NK-92 treated with Interleukin-12 subunit alpha and Interleukin-12 subunit beta, amount 100 ng/mL, for 24 hours (cell line): ENCODE measurements around the gene SERPINB10.
A peak's percentile ranks its signal among the peaks of the same experiment; 100 is the strongest.
"Not testable (repeated sequence)": the region's sequence is repeated elsewhere in the genome, so short reads cannot be mapped to it uniquely, and the experiment has no call there.

Source experiments
- DNase-seq: peaks from one replicate; lab custom pipeline; 2025; lab: John Stamatoyannopoulos, UW

The SERPINB10 gene

DNA sequence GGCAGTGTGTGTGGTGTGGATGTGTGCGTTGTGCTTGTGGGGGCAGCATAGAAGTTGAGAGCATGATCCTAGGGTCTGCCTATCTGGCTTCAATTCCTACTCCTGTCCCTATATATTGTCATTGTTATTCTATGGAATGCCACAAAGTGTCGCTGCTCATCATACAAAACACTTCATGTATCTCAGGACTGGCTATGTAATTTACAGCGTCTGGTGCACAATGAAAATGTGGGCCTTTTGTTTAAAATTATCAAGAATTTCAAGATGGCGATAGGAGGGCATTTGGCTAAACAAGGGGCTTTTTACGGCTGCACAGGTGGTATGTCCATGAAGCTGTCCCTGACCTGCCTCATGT lies 16.8 kb upstream of the SERPINB10 start:
- no peak for DNase-seq

DNA sequence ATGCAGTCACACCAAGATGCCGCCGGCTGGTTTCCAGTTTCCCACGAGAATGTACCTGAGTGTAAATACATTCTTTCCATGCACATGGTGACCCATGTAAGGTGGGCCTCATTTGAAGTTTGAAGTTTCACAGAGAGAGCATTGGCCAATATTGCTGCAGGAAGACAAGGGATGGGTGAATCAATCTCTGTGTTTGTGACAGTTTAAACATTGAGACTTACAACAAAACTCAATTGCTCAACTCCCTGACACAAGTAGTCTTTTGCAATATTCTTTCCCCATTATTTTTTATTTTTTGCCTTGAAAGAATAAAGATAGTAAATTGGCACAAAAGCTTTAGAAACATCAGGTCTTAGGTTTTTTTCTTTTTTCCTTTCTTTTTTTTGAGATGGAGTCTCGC lies 15.2 kb upstream of the SERPINB10 start:
- no peak for DNase-seq

DNA sequence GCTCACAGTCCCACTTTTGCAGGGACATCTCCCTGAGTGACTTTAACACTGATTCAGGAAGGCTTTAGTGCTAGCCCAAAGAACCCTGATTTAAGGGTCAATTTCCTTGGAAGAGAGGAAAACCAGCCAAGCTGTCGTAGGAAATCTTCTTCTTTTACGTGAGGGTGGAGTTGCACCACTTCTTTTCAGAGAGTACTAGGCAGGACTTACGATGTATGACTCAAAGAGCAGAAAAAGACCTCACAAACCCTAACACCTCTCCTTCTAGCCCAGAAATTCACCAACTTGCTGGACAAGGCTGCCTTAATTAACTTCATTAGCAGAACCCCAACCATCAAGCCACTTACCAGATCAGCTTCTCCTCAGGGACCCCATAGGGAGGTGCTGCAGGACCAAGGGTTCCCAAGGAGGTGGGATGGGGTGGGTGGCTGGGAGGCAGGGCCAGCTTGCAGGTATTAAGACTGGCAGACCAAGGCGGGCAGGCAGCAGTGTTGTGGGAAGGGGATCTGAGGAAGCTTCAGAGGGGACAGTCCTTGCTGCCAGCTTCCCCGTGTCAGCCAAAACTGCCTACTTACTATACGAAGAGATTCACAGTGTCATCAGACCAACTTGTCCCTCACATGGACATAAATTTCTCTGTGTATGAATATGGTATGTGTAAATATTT lies 13.5 kb upstream of the SERPINB10 start:
- DNase-seq, result no peak

DNA sequence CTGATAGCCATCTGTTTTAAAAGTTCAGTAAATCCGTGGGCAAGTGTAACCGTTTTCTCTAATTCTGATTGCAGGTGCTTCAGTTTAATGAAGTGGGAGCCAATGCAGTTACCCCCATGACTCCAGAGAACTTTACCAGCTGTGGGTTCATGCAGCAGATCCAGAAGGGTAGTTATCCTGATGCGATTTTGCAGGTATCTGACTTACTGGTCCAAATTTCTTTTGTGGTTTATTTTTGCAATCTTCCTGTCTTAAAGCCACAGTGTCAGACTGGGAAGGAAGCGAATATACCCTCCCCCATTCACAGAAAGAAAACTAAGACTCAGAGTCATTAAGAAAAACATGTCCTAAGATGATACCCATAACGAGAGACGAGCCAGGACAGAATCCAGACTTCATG lies 12.6 kb upstream of the SERPINB10 start:
- DNase-seq, result no peak

DNA sequence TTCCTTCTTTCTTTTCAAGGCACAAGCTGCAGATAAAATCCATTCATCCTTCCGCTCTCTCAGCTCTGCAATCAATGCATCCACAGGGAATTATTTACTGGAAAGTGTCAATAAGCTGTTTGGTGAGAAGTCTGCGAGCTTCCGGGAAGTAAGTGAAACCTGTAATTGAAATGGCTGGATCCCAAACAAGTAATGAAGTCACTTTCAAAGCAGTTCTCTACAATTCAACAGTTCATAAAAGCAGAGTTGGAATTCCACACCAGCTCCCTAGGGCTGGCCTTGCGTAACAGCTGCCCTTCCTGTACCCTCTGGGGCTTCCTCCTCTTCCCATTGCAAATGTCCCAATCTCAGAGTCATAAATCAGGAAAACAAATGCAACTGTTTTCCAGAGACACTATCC lies 10.7 kb upstream of the SERPINB10 start:
- DNase-seq, result no peak

DNA sequence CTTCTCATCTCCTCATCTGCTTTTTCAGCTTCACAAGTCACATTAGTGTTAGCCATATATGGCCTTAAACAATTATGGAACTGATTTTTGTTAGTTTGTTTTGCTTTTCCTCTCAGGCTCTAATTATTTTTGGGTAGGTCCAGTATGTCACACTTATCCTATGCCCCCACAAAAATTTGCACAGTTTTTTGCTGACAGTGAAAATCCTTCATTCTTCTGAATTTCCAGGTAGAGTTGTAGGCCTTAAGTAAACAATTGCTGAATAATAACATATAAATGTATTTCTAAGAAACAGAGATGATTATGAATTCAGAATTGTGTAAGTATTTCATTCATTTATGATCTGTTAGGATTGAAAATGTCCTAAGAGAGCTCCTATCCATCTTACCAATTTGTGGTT lies 8.6 kb upstream of the SERPINB10 start:
- no peak for DNase-seq

DNA sequence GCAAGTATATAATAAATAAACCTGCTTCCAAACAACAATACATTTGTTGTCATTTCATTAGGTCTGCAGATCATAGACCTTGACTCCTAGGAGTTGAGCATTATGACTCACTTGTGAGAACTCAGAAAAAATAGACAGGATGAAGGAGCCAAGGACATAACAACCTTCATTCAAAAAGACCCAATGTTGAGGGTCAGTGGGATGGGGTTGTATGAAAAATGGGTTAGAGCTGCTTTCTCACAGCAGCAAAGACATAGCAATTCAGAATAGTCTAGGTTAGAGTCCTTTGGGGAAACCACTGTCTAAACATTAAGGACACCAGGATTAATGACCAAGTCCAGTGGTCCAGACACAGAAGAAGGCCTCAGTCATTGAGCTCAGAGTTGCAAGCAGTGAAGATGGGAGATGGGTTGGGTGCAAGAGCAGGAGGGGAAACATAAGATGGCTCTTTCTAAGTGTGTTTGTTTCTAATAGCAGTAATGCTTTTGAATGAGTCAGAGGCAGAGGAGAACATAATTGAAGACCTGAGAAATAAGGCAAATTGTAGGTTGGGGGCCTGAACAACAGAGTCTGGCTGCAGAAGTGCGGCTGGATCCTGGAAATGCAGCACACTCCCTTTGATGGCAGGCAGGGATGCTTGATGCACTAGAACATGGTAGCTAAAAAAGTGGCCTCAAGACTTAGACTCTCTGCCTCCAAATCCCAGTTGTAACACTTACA lies 3.7 kb upstream of the SERPINB10 start:
- DNase-seq, result no peak

DNA sequence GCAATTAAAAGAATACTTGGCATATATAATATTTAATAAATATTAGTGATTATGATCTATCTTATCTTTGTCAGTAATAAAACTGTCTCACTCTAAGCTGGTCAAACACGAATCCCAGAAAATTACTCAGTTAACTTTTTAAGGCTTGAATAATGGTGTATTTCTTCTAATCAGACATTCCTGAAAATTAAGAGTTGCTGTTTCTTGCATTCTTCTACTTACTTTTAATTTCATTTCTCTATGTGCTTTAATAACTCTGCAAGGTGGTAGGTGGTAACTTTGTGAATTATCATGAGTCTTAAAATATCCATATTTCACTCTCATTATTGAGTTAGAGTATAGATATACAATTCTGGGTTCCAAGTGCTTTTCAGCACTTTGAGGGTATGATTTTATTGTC lies 3.1 kb upstream of the SERPINB10 start:
- DNase-seq, result no peak

DNA sequence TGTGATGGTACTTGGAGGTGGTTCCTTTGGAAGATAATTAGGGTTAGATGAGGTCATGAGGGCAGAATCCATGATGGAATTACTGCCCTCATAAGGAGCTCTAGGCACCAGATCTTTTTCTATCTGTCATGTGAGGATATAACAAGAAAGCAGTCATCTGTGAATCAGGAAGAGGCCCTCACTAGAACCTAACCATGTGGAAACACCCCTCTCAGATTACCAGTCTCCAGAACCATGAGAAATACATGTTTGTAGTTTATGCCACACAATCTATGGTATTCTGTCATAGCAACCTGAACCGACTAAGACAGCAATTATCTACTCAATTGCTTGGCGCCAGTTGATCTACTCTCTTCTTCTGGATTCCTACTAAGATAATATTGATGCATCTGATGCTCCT lies 2.4 kb upstream of the SERPINB10 start:
- DNase-seq, result no peak

DNA sequence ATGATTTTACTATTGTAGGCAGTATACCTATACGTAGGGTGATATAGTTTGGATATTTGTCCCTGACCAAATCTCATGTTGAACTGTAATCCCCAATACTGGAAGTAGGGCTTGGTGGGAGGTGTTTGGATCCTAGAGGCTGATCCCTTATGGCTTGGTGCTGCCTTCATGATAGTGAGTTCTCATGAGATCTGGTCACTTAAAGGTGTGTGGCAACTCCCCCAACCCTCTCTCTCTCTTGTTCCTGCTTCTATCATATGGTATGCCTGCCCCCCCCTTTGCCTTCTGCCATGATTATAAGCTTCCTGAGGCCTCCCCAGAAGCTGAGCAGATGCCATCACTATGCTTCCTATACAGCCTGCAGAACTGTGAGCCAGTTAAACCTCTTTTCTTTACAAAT lies 1.7 kb upstream of the SERPINB10 start:
- DNase-seq, result no peak

DNA sequence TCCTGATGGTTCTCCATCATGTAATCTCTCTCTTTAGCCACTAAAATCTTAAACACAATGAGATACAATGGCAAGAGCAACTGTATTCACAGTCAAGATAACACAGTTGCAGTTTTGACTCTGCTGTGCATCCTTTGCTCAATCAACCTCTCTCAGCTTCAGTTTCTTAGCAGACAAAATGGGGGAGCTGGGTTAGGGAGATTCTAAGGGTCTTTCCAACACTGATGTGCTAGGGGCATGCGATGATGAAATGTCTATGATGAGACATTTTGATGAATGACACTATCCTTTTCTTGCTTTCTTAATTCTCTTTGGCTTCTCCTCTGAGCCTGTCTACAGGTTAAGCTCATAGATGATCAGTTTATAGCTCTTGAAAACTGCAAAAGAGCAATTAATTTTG lies 1.1 kb downstream of the SERPINB10 start:
- DNase-seq, result no peak

DNA sequence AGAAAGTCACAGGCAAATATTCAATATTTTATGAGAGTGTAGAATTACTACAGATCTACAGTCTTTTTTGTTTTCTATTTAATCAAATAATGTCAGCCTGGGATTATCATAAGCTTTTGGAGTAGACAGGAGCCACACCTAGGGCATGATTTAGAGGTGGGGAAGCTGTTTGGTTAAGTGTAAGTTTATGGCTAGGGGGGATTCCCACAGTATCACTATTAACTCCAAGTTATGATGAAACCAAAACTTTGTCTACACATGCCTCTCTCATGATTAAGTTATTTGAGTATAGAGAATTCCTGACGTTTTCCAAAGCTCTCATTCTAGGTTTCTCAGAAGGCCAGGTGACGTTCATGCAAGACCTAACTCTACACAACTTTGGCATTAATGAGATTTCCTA lies 2.1 kb downstream of the SERPINB10 start:
- no peak for DNase-seq

DNA sequence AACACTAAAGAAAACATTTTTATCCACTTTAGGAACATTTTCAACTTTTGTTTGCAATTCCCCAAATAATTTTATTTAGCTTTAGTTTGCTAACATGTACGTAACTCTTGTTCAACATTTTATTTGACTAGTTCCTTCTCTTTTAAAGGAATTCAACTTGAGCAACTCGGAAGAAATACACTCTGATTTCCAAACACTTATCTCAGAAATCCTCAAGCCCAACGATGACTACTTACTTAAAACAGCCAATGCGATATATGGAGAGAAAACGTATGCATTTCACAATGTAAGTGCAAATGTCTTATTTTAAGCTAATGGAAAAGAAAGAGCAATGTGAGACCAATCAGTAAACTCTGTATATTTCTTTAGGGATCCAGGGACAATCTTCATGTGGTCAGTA lies 10.1 kb downstream of the SERPINB10 start:
- no peak for DNase-seq

DNA sequence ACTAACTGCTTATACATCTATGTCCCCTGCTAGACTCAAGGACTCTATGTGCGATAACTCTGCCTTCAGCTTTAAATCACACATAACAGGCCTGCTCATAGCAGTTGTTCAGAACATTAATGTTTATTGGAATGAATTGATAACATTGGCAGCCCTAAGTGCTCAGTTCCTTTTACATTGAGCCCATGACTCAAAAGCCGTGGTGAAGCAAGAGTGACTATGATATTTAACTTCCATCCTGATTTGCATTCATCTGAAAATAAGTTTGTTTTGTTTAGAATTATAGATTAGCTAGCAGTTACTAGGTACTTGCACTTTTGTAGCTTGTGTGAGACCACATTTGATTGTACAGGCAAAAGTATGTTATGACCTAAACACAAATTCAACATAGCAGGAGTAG lies 14.3 kb downstream of the SERPINB10 start:
- no peak for DNase-seq

DNA sequence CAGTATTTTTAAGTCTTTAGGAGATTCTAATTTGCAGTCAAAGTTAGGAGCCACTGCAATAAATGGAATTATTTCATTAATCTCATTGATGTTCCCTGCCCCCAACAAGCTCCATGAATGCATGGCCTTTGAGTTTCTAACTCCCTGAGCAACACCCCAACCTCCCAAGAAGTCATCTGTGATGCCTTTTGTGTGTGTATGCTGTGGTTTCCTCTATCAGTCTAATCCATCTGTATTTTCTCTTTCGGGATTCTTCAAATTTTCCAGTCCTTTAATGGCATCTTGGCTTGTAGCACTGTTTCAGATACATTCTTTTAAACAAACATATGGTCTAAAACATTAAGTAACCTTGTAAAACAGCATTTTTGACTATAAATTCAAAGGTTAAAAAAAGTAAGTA lies 16.8 kb downstream of the SERPINB10 start:
- DNase-seq, result no peak

DNA sequence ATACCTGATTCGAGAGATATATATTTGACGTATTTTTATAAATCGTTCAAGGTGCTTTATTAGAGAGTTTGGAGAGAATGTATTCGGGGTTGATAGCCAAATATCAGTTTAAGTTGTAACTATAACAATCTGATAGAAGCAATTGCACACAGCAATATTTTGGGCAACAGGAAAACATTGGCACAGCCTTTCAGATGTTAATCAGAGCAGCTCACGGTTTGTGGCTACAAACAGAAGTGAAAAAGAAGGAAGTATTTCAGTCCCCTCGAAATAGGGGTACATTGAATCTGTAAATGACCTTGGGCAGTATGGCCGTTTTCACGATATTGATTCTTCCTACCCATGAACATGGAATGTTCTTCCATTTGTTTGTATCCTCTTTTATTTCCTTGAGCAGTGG lies 20.6 kb downstream of the SERPINB10 start:
- no peak for DNase-seq

DNA sequence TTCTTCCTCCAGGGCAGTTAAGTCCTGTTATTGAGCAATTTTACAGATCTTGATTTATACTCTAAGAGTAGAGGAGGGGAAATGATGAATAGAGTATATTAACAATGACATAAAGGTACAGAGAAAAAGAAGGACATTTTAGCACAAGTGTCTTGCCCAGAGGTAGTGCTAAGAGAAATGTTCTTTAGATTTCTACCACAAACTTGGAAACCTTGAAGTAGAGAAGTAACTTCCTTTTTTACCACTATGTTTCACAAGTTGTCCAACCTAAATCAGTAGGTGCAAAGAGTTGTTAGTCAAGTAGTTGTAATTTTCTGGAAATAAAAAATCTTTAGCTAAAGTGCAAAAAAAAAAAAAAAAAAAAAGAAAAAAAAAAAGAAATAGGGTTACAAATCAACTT lies 21.6 kb downstream of the SERPINB10 start:
- DNase-seq, result not testable (repeated sequence)

DNA sequence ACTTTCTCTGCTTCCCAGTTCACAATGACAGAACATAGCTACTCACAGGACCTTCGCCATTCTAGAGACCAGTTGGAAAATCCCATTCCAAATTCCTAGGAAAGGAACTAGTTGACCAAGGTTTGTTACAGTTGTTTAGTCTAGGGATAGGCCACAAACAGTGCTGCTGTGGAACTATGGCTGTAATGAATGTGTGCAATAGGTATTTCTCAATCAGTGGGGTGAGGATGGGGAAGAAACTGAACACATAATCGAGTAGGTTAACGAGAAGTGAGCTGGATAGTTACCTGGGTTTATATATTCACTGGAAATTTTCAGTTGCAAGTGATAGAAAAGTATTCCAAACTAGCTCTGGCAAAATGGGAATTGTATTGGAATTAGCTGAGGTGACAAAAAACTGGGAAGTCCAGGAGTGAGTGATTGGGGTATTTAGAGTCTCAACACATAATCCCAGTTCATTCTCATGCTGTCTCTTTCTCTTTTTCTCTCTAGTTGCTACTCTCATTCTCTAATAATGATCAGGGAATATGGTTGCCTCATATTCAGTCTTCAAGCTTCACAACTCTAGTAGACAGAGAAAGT lies 23.1 kb downstream of the SERPINB10 start:
- no peak for DNase-seq

DNA sequence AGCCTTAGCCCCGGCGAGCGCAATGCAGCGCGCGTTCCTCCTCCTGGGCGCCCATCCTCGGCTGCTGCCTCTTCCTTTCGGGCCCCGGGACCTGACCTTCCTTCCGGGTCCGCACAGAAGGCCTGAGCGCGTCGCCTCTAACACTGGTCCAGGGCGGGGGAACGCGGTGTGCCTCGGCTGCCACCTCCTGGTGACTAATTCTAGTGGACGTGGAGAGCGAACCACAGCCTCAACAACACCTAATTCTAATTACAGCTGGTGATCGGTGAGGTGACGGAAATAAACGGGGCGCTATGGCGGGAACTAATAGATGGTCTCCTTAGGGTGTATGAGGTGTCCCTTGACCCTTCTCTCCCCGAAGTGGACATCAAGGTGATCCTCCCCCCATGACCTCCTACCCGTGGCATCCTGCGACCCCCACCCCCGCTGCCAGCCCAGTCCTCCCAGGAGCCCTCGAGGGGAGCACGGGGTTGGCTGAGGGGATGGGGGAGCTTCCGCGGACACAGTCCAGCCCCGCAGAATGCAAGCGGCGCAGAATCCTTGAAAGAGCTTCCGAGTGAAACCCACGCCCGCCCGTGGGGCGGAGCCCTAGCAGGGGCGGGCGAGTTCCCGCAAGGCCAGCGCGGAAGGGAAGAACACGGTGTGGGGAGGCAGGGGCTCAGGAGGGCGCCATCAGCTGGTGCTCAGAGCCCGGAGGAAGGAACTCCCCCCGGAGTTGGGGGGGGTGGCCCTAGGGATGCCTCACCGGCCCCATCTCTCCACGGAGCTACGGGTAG lies 28.6 kb downstream of the SERPINB10 start:
- peak; percentile 71 for DNase-seq

DNA sequence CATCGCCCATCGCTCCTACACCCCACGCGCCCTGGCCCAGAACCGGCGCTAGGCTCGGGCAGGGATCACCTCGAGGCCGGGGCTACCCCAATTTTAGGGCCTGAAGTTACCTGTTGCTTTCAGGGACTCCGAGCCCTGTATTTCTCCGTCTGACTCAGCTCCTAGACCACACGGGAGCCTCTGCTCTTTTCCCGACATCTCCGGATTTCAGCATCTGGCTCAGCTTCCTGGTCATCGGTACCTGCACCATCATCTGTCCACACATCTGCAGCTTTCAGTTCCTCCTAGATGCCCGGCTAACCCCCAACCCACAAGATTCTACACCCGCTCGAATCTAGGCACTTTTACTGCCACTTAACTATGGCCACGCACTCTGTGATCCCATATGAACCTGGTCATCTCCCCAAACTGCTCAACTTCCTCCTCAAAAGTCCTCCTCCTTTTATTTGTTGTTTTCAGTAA lies 29.2 kb downstream of the SERPINB10 start:
- DNase-seq, result no peak

DNA sequence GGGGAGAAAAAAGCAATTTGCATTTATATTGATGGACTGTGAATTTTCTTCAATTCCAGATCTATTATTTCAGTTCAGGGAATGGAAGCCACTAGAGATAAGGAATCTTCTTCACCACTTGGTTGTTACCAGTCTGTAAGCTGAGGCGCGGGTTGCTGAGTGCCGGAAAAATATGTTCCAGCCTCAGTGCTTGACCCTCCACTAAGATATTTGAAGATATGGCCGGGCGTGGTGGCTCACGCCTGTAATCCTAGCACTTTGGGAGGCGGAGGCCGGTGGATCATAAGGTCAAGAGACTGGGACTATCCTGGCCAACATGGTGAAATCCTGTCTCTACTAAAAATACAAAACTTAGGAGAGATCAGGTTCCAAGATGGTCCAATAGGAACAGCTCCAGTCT lies 32.2 kb downstream of the SERPINB10 start:
- no peak for DNase-seq

DNA sequence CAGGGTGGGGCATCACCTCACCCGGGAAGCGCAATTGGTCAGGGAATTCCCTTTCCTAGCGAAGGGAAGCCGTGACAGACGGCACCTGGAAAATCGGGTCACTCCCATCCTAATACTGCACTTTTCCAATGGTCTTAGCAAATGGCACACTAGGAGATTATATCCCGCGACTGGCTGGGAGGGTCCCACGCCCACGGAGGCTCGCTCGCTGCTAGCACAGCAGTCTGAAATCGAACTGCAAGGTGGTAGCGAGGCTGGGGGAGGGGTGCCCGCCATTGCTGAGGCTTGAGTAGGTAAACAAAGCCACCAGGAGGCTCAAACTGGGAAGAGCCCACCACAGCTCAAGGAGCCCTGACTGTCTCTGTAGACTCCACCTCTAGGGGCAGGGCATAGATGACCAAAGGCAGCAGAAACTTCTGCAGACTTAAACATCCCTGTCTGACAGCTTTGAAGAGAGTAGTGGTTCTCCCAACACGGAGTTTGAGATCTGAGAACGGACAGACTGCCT lies 32.8 kb downstream of the SERPINB10 start:
- DNase-seq, result not testable (repeated sequence)
